HG03460 (cell line): ENCODE results near the gene SDHAF4.
"Not testable (repeated sequence)": the region's sequence is repeated elsewhere in the genome, so short reads cannot be mapped to it uniquely, and the experiment has no call there.

Experiments
- ATAC-seq: cut with Tn5 transposase; IDR thresholded peaks from one replicate; pipeline ENCODE4 v1.9.1; 2021; ENCODE audit not compliant: unreplicated experiment

The SDHAF4 gene

GRCh38 chr6:70566751-70567382 is at the start of gene SDHAF4:
SDHAF4 (plus strand) TSS chr6:70566930; CDS start chr6:70566941, 11 bp downstream.
- peak; percentile 99 for ATAC-seq

- no peak for ATAC-seq
Measured at GRCh38 chr6:70518723-70519122, 48.0 kb upstream of the SDHAF4 start.

- ATAC-seq = no peak
Measured at GRCh38 chr6:70520575-70520974, 46.2 kb upstream of the SDHAF4 start.

- no peak for ATAC-seq
Measured at GRCh38 chr6:70524721-70525286, 41.9 kb upstream of the SDHAF4 start.

GRCh38 chr6:70527071-70527737 is 39.5 kb upstream of the SDHAF4 start:
- ATAC-seq = no peak

- no peak for ATAC-seq
Measured at GRCh38 chr6:70530023-70530422, 36.7 kb upstream of the SDHAF4 start.

GRCh38 chr6:70531133-70531532 is 35.6 kb upstream of the SDHAF4 start:
- no peak for ATAC-seq

GRCh38 chr6:70537266-70537665 is 29.5 kb upstream of the SDHAF4 start:
- no peak for ATAC-seq

GRCh38 chr6:70538376-70538775 is 28.4 kb upstream of the SDHAF4 start:
- peak; percentile 72 for ATAC-seq

GRCh38 chr6:70547313-70547712 is 19.4 kb upstream of the SDHAF4 start:
- ATAC-seq = no peak

- no peak for ATAC-seq
Measured at GRCh38 chr6:70547905-70548304, 18.8 kb upstream of the SDHAF4 start.

- ATAC-seq = no peak
Measured at GRCh38 chr6:70549327-70549726, 17.4 kb upstream of the SDHAF4 start.

GRCh38 chr6:70551566-70551965 is 15.2 kb upstream of the SDHAF4 start:
- no peak for ATAC-seq

- ATAC-seq = not testable (repeated sequence)
Measured at GRCh38 chr6:70552286-70552940, 14.3 kb upstream of the SDHAF4 start.

GRCh38 chr6:70552974-70553373 is 13.8 kb upstream of the SDHAF4 start:
- ATAC-seq = no peak

- no peak for ATAC-seq
Measured at GRCh38 chr6:70557998-70558397, 8.7 kb upstream of the SDHAF4 start.

- ATAC-seq = not testable (repeated sequence)
Measured at GRCh38 chr6:70562401-70562800, 4.3 kb upstream of the SDHAF4 start.

- ATAC-seq = no peak
Measured at GRCh38 chr6:70563530-70563929, 3.2 kb upstream of the SDHAF4 start.

- no peak for ATAC-seq
Measured at GRCh38 chr6:70574643-70575042, 7.9 kb downstream of the SDHAF4 start.

- no peak for ATAC-seq
Measured at GRCh38 chr6:70575899-70576495, 9.3 kb downstream of the SDHAF4 start.

GRCh38 chr6:70586114-70586513 is 19.4 kb downstream of the SDHAF4 start:
- ATAC-seq = peak; percentile 94
